HG03439 (cell line): ENCODE data around the gene CDHR1.
A peak's percentile ranks its signal among the peaks of the same experiment; 100 is the strongest.

Experiments
- ATAC-seq: cut with Tn5 transposase; IDR thresholded peaks from one replicate; pipeline ENCODE4 v1.9.1; 2021; ENCODE audit warnings: mild to moderate bottlenecking, moderate library complexity; ENCODE audit not compliant: unreplicated experiment

The CDHR1 gene

DNA sequence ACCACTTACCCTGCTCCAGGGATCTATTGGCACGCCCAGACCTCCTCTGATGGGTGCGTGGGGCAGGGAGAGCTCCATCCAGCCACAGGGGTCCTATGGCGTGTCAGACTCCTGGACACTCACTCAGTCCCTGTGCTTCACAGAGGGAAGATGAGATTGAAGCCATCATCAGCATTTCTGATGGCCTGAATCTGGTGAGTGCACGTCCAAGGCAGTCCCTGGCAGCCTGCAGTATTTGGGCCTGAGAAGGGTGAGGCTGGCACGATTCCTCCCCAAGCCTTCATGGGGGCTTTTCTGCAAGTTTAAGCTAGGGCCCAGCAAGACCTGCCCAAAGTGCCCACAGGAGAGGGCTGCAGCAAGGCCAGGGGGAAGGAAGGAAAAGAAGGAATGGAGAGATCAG, 3.3 kb downstream of the CDHR1 start:
- no peak for ATAC-seq

DNA sequence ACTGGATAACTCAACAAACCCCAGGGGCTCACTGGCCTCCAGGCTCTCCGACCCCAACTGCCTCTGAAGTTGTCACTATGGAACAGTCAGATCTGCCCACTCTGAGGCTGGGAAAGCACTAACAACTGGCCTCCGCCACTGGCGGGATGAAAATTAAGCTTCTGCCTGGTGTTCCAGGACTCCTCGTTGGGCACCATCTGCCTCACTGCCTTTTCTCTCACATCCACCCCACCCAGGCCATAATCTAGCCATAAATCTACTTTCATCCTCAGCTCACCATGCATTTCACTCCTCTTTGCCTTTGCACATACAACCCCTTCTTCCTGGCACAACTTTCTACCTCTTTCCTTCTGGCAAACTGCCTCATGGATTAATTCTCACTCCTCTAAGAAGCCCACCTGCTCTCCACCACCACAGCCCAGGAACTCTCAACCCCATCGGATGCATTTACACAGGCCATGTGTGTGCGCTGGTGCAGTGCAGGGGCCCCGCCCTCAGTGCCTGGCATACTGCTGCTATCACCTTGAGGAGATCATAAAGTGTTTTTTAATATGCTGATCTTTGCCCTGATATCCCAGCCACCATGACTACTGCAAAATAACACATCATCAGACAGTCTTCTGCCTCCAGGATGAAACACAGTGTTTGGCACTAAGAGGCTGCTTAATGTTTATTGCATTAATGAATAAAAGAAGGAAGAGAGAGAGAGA, 4.0 kb downstream of the CDHR1 start:
- ATAC-seq: no peak

- no peak for ATAC-seq
These were observed 6.4 kb downstream of the CDHR1 start for GRCh38 chr10:84200537-84201243.

DNA sequence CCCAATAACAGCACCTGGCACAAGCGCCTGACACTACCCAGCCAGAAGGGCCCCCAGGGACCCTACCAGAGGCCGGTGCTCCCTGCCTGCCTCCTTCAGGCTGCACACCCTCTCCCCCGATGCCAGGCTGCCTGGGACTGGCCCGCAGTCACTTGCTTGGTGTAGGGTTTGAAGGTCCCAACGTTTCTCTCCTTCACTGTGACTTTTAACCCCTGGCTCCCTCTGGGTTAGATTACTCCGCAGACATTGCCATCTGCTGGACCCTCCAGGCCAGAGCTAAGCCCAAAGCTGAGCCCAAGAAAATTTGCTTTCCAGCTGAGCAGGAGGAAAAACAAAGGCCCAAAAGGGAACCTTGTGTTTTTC, 6.9 kb downstream of the CDHR1 start:
- no peak for ATAC-seq

- no peak for ATAC-seq
These were observed 7.3 kb downstream of the CDHR1 start for GRCh38 chr10:84201682-84202081.

- ATAC-seq: no peak
These were observed 8.0 kb downstream of the CDHR1 start for GRCh38 chr10:84202349-84202748.

- peak; percentile 68 for ATAC-seq
These were observed 9.8 kb downstream of the CDHR1 start for GRCh38 chr10:84204122-84204521.

DNA sequence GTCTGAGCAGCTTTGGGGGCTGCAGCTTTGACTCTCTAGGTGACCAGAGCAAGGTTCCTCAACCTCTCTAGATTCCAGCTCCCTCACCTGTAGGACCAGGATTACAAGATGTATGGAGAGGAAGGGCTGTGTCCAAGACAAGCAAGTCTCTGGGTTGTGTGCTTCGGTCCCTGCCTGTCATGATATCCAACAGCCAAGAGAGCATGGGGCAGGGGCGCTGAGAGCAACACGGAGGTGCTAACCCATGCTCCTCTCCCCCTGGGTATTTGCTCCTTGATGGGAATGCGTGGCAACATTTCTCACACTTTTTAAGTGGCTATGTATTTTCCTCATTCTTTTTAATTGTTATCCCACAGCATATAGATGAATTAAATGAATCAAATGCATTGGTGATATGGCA, 10.3 kb downstream of the CDHR1 start:
- no peak for ATAC-seq

- peak; percentile 74 for ATAC-seq
These were observed 10.9 kb downstream of the CDHR1 start for GRCh38 chr10:84205049-84205852.

DNA sequence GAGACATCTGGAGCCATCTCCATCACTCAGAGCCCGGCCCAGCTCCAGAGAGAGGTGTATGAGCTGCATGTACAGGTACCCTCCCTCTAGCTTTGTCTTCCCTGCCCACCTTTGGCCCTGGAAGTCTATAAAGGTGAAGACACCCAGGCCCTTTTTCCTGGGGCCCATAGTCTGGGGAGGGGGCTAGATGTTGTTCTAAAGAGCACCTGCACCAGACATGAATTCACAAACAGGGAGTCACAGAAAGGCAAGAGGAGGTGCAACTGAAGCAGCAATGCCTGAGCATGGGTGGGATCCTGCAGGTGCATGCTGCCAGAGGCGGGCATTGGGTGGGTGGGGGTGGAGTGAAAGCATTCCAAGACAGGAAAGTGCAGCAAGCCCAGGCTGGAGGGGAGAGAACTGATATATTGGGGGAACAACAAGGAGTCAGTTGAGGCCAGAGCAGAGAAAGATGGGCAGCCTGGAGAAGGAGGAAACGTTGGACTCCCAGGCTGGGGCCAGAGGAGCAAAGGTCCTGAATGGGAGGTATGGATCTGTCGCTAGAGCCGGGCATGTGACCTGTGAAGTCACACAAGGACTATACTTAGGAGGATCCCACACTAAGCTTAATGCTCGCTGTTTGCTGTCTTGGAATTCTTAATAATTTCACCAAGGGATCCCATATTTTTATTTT, 11.7 kb downstream of the CDHR1 start:
- ATAC-seq: no peak

- ATAC-seq: no peak
These were observed 13.7 kb downstream of the CDHR1 start for GRCh38 chr10:84208023-84208422.

DNA sequence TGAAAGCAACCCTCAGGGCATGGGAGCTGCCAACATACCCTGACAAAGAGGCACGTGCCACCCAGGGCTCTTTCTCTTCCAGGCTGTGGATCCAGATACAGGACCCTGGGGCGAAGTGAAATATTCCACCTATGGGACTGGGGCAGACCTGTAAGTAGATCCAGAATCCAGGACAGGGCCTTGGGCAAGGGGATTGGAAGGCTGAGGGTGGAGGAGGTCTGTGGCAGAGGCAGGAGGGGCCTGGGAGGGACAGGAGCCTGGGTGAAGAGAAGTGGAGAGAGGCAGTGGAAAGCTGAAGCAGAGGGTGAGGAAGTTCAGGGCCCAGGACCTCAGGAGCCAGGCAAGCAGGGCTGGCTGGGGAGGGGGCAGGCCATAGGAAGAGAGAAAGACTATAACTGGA, 17.2 kb downstream of the CDHR1 start:
- no peak for ATAC-seq

GRCh38 chr10:84212014-84212413, 17.7 kb downstream of the CDHR1 start:
- no peak for ATAC-seq

GRCh38 chr10:84213076-84213475, 18.7 kb downstream of the CDHR1 start:
- no peak for ATAC-seq

DNA sequence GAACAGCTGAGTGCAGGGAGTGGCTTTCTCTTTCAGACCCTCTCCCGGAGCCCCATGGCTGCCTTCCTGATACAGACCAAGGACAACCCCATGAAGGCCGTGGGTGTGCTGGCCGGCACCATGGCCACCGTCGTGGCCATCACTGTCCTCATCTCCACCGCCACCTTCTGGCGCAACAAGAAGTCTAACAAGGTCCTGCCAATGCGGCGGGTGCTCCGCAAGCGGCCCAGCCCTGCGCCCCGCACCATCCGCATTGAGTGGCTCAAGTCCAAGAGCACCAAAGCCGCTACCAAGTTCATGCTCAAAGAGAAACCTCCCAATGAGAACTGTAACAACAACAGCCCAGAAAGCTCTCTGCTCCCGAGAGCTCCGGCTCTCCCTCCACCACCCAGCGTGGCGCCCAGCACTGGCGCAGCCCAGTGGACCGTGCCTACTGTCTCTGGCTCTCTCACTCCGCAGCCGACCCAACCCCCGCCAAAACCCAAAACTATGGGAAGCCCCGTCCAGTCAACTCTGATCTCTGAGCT, 19.8 kb downstream of the CDHR1 start:
- ATAC-seq: peak; percentile 16

- ATAC-seq: peak; percentile 91
These were observed 20.4 kb downstream of the CDHR1 start for GRCh38 chr10:84214612-84215235.

- no peak for ATAC-seq
These were observed 22.5 kb downstream of the CDHR1 start for GRCh38 chr10:84216834-84217233.

GRCh38 chr10:84217746-84218145, 23.4 kb downstream of the CDHR1 start:
- ATAC-seq: no peak

DNA sequence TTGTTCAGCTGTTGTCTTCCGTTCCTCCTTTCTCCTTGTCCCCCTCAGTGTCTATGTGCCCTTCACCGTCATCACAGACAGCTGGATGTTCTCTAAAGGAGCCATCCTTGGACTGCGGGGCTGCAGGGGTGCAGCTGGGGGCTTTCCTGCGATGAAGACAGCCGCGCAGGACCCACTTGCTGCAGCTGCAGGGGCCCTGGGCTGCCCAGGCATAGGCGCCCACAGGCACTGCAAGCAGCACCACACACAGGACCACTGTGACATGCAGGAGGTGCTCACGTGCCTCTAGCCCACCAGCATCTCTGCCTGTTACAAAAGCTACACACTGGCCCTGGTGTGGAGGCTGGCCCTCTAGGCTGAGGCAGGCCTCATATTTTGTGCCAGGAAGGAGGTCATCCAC, 27.6 kb downstream of the CDHR1 start:
- ATAC-seq: no peak

- no peak for ATAC-seq
These were observed 30.2 kb downstream of the CDHR1 start for GRCh38 chr10:84224411-84225028.
